ENCODE measurements around the gene C2CD4C. TPM values are rescaled to one million over a fixed set of nuclear protein-coding genes. Genes with fewer than 3 reads are reported as not detected.

C2CD4C gene
- total and polyA plus RNA-seq, 2 of the 13 experiments (the other 11 are each of a cell fraction or from before 2014, with no cell fraction given) = not detected

- H3K36me3 ChIP-seq (replicated peaks in 1 of 2; ENCODE audit: control insufficient read depth in 1 of 2, insufficient read depth in 2 of 2, low read length in 2 of 2) = 0 out of 5 replicates have a peak, but pooled peaks cover 1 to 3% of the 10 kb centered on the region in 2 experiments
- no peaks in the 10 kb centered on the region for H3K79me2 ChIP-seq (ENCODE audit: insufficient read depth, low read length)
- no peak overlapping the region for H3K4me3 ChIP-seq (replicated peaks in 1 of 3; ENCODE audit: insufficient read depth in 1 of 3, low read depth in 2 of 3, low read length in 3 of 3)
- intact Hi-C loops (cut with micrococcal nuclease; ENCODE audit: unreplicated experiment) (no loop called here), in situ Hi-C loops (cut with HindIII; ENCODE audit: extremely low pct_ligation_motif_present, low pct_unique_long_range_greater_than_20kb) (no loop called here)
- TF ChIP-seq SP4 (CRISPR knock-in tag; IDR thresholded peaks at IDR 0.05) (no peak), HNRNPLL (IDR thresholded peaks at IDR 0.05; ENCODE audit: low read depth, low read length, poor library complexity, severe bottlenecking) (peak; percentile 53), POLR2A (IDR thresholded peaks at IDR 0.05; ENCODE audit: insufficient read depth in 1 of 2, low read depth in 2 of 2, low read length in 2 of 2) (peak in 1 of 2 experiments; percentile 18; a peak in 1 of 4 replicates)
- H3K27me3 ChIP-seq (ENCODE audit: control insufficient read depth in 1 of 2, insufficient read depth in 2 of 2, low read length in 2 of 2) = no peaks in the 10 kb centered on the region
- ATAC-seq (no peak), DNase-seq (ENCODE audit: low spot score) (no peak), FAIRE-seq (no peak)
- H3K9me3 ChIP-seq (ENCODE audit: low read length) = peaks cover 5% of the 10 kb centered on the region; the same call in 1 of the 2 replicates
- no TSS peak for BruUV-seq (replicated peaks)
- no peak overlapping the region for H2AFZ ChIP-seq (ENCODE audit: low read length)
- POLR2A ChIA-PET = no interaction called here
- H3K4me1 ChIP-seq (ENCODE audit: insufficient read depth, low read length) = no peaks in the 10 kb centered on the region
- 89% methylated on average over 22 of the region's 22 CpGs for WGBS (ENCODE audit: low lambda C conversion rate)
- H3K9ac ChIP-seq (ENCODE audit: insufficient read depth, low read depth, low read length) = no peak overlapping the region
- no peaks in the 10 kb centered on the region for H4K20me1 ChIP-seq (ENCODE audit: insufficient read depth, low read length)
- CTCF ChIA-PET (ENCODE audit: low intra/inter-chr PET ratio, low total read pairs) = no interaction called here
- H3K27ac ChIP-seq (ENCODE audit: extremely low read length, insufficient read depth, low read length) = no peak overlapping the region
- H3K4me2 ChIP-seq (ENCODE audit: low read depth, low read length) = no peak overlapping the region
Observed at GRCh38 chr19:437041-437440, 28.1 kb upstream of the C2CD4C start.

GRCh38 chr19:436413-436950, 27.5 kb upstream of the C2CD4C start:
- no peak for DNase-seq (ENCODE audit: low spot score)
- Histone ChIP-seq H2AFZ (ENCODE audit: low read length) (no peak overlapping the region), H3K27ac (ENCODE audit: extremely low read length, insufficient read depth, low read length) (no peak overlapping the region), H3K79me2 (ENCODE audit: insufficient read depth, low read length) (no peaks in the 10 kb centered on the region), H3K4me1 (ENCODE audit: insufficient read depth, low read length) (no peaks in the 10 kb centered on the region), H3K4me2 (ENCODE audit: low read depth, low read length) (no peak overlapping the region), H3K36me3 (replicated peaks in 1 of 2; ENCODE audit: control insufficient read depth in 1 of 2, insufficient read depth in 2 of 2, low read length in 2 of 2) (0 out of 5 replicates have a peak, but pooled peaks cover 1 to 3% of the 10 kb centered on the region in 2 experiments), H3K9me3 (ENCODE audit: low read length) (peaks cover 5% of the 10 kb centered on the region; the same call in 1 of the 2 replicates), H3K27me3 (ENCODE audit: control insufficient read depth in 1 of 2, insufficient read depth in 2 of 2, low read length in 2 of 2) (no peaks in the 10 kb centered on the region), H3K4me3 (replicated peaks in 1 of 3; ENCODE audit: insufficient read depth in 1 of 3, low read depth in 2 of 3, low read length in 3 of 3) (no peak overlapping the region), H4K20me1 (ENCODE audit: insufficient read depth, low read length) (no peaks in the 10 kb centered on the region), H3K9ac (ENCODE audit: insufficient read depth, low read depth, low read length) (no peak overlapping the region)
- BruUV-seq (replicated peaks) = no TSS peak
- WGBS (ENCODE audit: low lambda C conversion rate) = 94% methylated on average over 25 of the region's 29 CpGs
- TF ChIP-seq AGO2 (optimal IDR thresholded peaks at IDR 0.05; ENCODE audit: low read depth, low read length) (peak; percentile 22), HMGXB4 (CRISPR knock-in tag; IDR thresholded peaks at IDR 0.05; ENCODE audit: borderline replicate concordance in 1 of 2, low read depth in 1 of 2) (no peak), ZNF709 (CRISPR knock-in tag; IDR thresholded peaks at IDR 0.05) (no peak)
- ChIA-PET CTCF (ENCODE audit: low intra/inter-chr PET ratio, low total read pairs) (no interaction called here), POLR2A (no interaction called here)
- ATAC-seq = no peak
- intact Hi-C loops (cut with micrococcal nuclease; ENCODE audit: unreplicated experiment) = no loop called here
- no peak for FAIRE-seq
- in situ Hi-C loops (cut with HindIII; ENCODE audit: extremely low pct_ligation_motif_present, low pct_unique_long_range_greater_than_20kb) = no loop called here
